IPS-20b (cell line): ENCODE data around the gene KCNIP3.

Source experiments
- H3K27ac ChIP-seq: one replicate; pipeline ENCODE4 v1.5.1; 2013; ENCODE audit warnings: low read length
- H3K27me3 ChIP-seq: 2 replicates; pipeline ENCODE4 v1.6.1; 2013; ENCODE audit warnings: mild to moderate bottlenecking, low read length, inconsistent platforms; ENCODE audit not compliant: insufficient read depth
- H3K36me3 ChIP-seq: 2 replicates; pipeline ENCODE4 v1.6.1; 2013; ENCODE audit warnings: low read depth, mild to moderate bottlenecking, inconsistent platforms, low read length, moderate library complexity; ENCODE audit not compliant: insufficient read depth
- H3K4me1 ChIP-seq: 2 replicates; pipeline ENCODE4 v1.6.1; 2013; ENCODE audit warnings: mild to moderate bottlenecking, control low read depth, inconsistent platforms, low read length, moderate library complexity; ENCODE audit not compliant: insufficient read depth
- H3K4me3 ChIP-seq: 2 replicates; pipeline ENCODE4 v1.5.1; 2013; ENCODE audit warnings: mild to moderate bottlenecking, low read length, inconsistent platforms
- H3K9ac ChIP-seq: 2 replicates; pipeline ENCODE4 v1.6.1; 2013; ENCODE audit warnings: low read depth, mild to moderate bottlenecking, inconsistent platforms, low read length, moderate library complexity
- H3K9me3 ChIP-seq: 2 replicates; pipeline ENCODE4 v1.6.1; 2013; ENCODE audit warnings: mild to moderate bottlenecking, low read depth, low read length, inconsistent platforms; ENCODE audit not compliant: insufficient read depth

Gene KCNIP3

GRCh38 chr2:95318431-95319220 lies 21.5 kb downstream of the KCNIP3 start:
- no peaks in the 10 kb centered on the region for H3K9me3 ChIP-seq
- H3K27me3 ChIP-seq, result no peaks in the 10 kb centered on the region
- H3K4me1 ChIP-seq, result no peaks in the 10 kb centered on the region
- H3K9ac ChIP-seq, result no peak overlapping the region
- no peaks in the 10 kb centered on the region for H3K36me3 ChIP-seq
- no peak overlapping the region for H3K4me3 ChIP-seq
- no peak overlapping the region for H3K27ac ChIP-seq

GRCh38 chr2:95319481-95320343 lies 22.6 kb downstream of the KCNIP3 start:
- H3K27me3 ChIP-seq, result no peaks in the 10 kb centered on the region
- H3K4me1 ChIP-seq, result no peaks in the 10 kb centered on the region
- no peaks in the 10 kb centered on the region for H3K36me3 ChIP-seq
- no peak overlapping the region for H3K9ac ChIP-seq
- H3K4me3 ChIP-seq, result no peak overlapping the region
- H3K9me3 ChIP-seq, result no peaks in the 10 kb centered on the region
- H3K27ac ChIP-seq, result no peak overlapping the region

GRCh38 chr2:95320344-95320712 lies 23.2 kb downstream of the KCNIP3 start:
- H3K36me3 ChIP-seq, result no peaks in the 10 kb centered on the region
- H3K4me3 ChIP-seq, result no peak overlapping the region
- no peaks in the 10 kb centered on the region for H3K27me3 ChIP-seq
- H3K9ac ChIP-seq, result no peak overlapping the region
- H3K9me3 ChIP-seq, result no peaks in the 10 kb centered on the region
- no peaks in the 10 kb centered on the region for H3K4me1 ChIP-seq
- H3K27ac ChIP-seq, result no peak overlapping the region

- no peaks in the 10 kb centered on the region for H3K36me3 ChIP-seq
- no peak overlapping the region for H3K27ac ChIP-seq
- H3K9me3 ChIP-seq, result no peaks in the 10 kb centered on the region
- no peak overlapping the region for H3K4me3 ChIP-seq
- H3K27me3 ChIP-seq, result no peaks in the 10 kb centered on the region
- H3K4me1 ChIP-seq, result no peaks in the 10 kb centered on the region
- H3K9ac ChIP-seq, result no peak overlapping the region
These were observed 24.0 kb downstream of the KCNIP3 start for GRCh38 chr2:95320986-95321767.

GRCh38 chr2:95323347-95324155 lies 26.4 kb downstream of the KCNIP3 start:
- no peak overlapping the region for H3K4me3 ChIP-seq

GRCh38 chr2:95325026-95325425 lies 27.9 kb downstream of the KCNIP3 start:
- no peaks in the 10 kb centered on the region for H3K9me3 ChIP-seq
- H3K27me3 ChIP-seq, result no peaks in the 10 kb centered on the region
- H3K27ac ChIP-seq, result no peak overlapping the region
- no peaks in the 10 kb centered on the region for H3K36me3 ChIP-seq
- no peaks in the 10 kb centered on the region for H3K4me1 ChIP-seq
- no peak overlapping the region for H3K4me3 ChIP-seq
- no peak overlapping the region for H3K9ac ChIP-seq

More at GRCh38 chr2:95323347-95324155, 26.4 kb downstream of the KCNIP3 start:
- Histone ChIP-seq H3K27ac (no peak overlapping the region), H3K27me3 (no peaks in the 10 kb centered on the region), H3K9me3 (no peaks in the 10 kb centered on the region), H3K36me3 (no peaks in the 10 kb centered on the region), H3K4me1 (no peaks in the 10 kb centered on the region), H3K9ac (no peak overlapping the region)

- no peak overlapping the region for H3K27ac ChIP-seq
- no peak overlapping the region for H3K9ac ChIP-seq
- H3K9me3 ChIP-seq, result no peaks in the 10 kb centered on the region
- H3K4me3 ChIP-seq, result no peak overlapping the region
- no peaks in the 10 kb centered on the region for H3K36me3 ChIP-seq
- H3K4me1 ChIP-seq, result no peaks in the 10 kb centered on the region
- no peaks in the 10 kb centered on the region for H3K27me3 ChIP-seq
These were observed 28.7 kb downstream of the KCNIP3 start for GRCh38 chr2:95325590-95326432.

- Histone ChIP-seq H3K36me3 (no peaks in the 10 kb centered on the region), H3K4me1 (no peaks in the 10 kb centered on the region), H3K9me3 (no peaks in the 10 kb centered on the region), H3K27me3 (no peaks in the 10 kb centered on the region), H3K4me3 (no peak overlapping the region), H3K9ac (no peak overlapping the region), H3K27ac (no peak overlapping the region)
These were observed 29.4 kb downstream of the KCNIP3 start for GRCh38 chr2:95326433-95327140.

- Histone ChIP-seq H3K9me3 (no peaks in the 10 kb centered on the region), H3K27me3 (no peaks in the 10 kb centered on the region), H3K36me3 (no peaks in the 10 kb centered on the region), H3K27ac (no peak overlapping the region), H3K9ac (no peak overlapping the region), H3K4me1 (no peaks in the 10 kb centered on the region), H3K4me3 (no peak overlapping the region)
These were observed 30.7 kb downstream of the KCNIP3 start for GRCh38 chr2:95327861-95328260.
